Endometrial microvascular endothelial cells (primary cell): ENCODE measurements around the gene CEP72. TPM values are rescaled to one million over a fixed set of nuclear protein-coding genes. Genes with fewer than 3 reads are reported as not detected.
"Not testable (repeated sequence)": the region's sequence is repeated elsewhere in the genome, so short reads cannot be mapped to it uniquely, and the experiment has no call there.

Experiments used
- in situ Hi-C: cut with HindIII; loops from 2 replicates; pipeline ENCODE4 v1.10.0; 2017; ENCODE audit warnings: low sequenced_read_pairs, low pct_unique_long_range_greater_than_20kb; ENCODE audit errors: inconsistent ontology term
- total RNA-seq: library from RNA; depleted of rRNA; stranded (reverse); fragments of >200 nt; gene quantifications from one replicate; pipeline ENCODE4 v1.2.3, GENCODE V29; 2015; ENCODE audit errors: inconsistent ontology term

Gene CEP72
- total RNA-seq, 1 donor from 2014 or later = 8.9 TPM

DNA sequence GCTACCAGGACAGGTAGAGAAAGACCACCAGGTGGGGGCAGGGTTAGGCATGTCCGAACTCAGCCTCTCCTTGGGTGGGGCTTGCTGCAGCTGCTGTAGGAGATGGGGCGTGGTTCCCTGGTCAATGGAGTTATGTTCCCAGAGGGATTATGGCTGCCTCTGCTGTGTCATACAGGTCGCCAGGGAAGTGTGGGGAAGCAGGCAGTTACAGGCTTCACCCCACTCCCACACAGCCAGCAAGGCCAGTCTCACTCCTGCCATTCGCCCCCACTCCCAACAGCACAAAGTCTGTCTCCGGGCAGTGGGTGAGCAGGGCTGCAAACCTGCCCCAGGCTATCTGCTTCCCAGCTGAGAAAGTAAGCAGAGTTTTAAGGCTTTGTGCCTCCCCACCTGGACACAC, 20.0 kb upstream of the CEP72 start:
- in situ Hi-C loops = no loop called here

DNA sequence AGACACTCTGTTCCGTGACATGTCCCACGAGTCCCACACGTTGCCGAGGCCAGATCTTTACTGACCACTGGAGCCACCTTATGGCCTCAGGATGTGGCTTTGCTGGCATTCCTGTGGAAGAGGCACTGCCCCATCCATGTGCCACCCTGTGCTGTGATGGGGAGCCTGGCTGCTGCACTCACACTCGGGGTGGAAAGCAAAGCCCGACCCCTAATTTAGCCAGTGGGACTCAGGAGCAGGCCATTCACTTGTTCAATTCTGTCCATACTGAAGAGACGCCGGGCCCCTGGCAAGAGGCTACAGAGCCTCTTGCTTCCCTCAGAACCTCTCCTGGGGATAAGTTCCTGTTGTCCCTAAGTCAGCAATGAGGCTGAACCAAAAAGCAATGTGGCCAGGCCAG, 18.6 kb upstream of the CEP72 start:
- in situ Hi-C loops = no loop called here

DNA sequence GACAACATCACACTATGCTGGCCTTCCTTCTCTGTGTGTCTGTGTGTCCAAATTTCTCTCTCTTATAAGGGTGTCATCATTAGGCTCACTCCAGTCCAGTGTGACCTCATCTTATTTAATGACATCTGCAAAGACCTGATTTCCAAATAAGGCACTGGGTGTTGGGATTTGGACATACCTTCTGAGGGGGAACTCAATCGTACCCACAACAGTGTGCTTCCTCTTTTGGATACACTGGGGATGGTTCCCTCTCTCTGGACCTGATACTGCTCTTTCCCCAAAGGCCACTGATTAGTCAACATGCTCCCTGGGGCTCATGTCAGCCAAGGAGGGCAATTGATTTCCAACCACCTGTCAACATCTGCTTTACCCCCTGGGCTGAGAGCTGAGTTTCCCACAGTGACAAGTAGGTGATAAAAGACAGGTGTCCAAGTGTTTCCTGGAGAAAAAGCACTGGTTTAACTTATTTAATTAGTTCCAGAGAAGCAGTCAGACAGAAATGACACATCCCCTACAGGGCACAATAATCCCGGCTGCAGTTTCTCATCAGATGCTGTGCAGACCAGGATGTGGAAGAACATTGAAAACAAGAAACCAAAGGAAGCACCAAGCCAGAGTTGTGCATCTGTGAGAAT, 17.8 kb upstream of the CEP72 start:
- in situ Hi-C loops = no loop called here

DNA sequence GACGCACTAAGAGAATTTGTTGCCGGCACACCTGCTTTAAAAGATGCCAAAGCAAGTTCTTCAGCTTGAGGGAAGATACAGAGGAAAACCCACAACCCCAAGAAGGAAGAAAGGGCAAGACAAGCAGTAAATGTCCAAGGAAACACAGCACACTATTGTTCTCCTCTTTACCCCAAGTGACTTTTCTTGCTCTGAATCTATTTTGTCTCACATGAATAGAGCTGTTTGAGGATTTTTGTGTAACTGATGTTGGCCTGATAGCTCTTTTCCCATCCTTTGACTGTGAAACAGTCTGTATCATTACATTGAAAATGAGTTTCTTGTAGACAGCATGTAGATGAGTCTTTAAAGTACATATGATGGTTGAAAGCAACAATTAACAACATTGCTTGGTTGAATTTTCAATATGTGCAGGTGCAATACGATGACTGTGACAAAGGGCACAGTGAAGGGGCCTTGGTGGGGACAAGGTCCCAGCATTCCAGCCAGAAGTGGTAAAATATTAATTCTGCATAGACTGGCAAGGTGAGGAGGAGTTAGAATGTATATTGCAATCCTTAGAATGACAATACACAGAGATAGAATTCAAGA, 16.8 kb upstream of the CEP72 start:
- in situ Hi-C loops = no loop called here

DNA sequence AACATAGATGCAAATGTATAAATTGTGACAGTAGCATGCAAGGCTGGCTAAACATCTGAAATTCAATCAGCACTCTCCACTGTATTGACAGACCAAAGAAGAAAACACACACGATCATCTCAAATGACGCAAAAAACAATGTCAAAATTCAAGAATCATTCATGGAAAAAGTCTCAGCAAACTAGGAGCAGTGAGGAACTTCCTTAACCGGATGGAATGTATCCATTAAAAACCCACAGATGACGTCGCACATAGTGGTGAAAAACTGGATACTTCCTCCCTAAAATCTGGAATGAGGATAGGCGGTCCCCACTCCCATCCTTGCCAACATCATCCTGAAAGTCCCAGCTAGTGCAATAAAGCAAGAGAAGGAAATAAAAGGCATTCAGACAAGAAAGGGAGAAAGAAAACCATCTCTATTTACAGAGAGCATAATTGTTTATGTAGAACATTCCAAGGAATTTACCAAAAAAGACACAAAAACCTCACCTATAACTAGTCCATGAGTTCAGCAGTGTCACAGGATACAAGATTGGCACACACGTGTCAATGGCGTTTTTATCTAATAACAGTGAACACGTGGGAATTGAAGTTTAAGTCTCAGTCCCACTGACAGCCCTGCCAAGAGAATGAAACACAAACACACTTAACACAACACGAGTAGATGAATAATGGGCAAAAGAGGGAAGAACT, 14.1 kb upstream of the CEP72 start:
- in situ Hi-C loops = no loop called here

DNA sequence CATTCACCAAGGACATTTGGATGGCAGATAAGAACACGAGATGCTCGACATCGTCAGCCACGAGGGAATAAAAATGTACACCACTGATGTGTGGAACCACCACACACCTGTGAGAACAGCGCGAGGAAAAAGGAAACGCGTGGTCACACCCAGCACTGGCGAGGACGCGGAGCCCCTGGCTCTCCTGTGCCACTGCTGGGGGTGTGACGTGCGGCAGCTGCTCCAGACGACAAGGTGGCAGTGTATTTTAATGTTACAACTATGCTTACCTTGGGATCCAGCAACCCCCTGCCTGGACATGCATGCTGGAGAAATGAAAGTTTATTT, 13.6 kb upstream of the CEP72 start:
- in situ Hi-C loops = no loop called here

DNA sequence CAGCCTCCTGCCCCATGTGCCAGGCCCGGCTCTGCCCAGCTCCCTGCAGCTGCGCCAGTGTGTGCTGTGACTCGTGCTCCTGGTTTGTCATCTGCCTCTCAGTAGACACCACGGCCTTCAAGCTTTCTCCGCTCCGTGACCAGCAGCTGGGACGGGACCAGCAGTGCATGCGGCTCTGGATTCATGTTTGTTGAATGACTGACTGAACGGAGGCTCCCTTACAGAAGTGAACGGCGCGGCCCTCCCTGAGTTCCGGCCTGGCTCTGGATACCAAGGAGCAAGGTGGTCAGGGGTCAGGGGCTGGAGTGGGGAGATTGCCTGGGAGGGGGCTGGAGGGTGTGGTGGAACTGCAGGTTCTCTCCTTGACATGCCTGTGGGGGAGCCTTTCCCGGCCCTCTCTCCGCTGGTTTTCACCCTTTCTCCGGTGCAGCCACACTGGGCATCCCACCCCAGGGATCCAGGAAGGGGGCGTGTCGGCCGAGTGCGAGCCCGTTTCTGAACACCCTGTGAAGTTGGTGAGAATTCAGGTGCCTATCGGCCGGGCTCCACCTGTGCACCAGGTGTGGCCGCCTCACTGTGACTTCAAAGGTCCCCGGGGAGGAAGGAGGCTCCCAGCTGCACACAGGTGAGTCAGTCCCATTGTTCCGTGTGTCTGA, 11.1 kb upstream of the CEP72 start:
- in situ Hi-C loops = no loop called here

DNA sequence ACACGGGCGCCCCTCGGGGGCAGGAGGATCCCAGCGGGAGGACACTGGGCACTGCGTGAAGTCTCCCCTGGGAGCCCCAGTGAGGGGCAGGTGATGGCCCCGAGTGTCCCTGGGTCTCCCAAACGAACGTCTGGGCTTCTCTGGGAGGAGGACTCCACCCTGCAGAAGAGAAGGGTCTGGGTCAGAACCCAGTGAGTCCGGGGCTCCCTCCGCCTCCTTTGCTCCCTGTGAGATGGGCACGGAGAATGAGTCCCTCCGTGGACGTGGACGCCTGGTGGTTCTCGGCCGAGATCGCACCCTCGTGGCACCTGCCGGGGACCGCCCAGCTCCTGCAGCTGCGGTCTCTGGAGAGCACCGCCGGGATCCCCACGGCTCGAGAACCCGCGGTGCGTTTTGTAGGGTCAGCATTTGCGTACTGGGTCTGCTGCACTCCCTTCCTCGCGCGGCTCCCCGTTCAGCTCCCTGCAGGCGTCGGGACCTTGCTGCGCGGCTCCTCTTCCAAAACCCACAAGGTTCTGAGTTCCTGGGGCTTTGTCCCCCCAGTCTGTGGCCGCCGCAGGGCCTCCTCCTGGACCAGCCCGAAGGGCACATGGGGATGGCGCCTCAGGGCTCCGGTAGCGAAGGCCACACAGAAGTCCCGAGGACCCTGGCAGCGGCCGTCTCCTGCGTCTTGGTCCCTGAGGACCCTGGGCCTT, 10.2 kb upstream of the CEP72 start:
- in situ Hi-C loops = no loop called here

DNA sequence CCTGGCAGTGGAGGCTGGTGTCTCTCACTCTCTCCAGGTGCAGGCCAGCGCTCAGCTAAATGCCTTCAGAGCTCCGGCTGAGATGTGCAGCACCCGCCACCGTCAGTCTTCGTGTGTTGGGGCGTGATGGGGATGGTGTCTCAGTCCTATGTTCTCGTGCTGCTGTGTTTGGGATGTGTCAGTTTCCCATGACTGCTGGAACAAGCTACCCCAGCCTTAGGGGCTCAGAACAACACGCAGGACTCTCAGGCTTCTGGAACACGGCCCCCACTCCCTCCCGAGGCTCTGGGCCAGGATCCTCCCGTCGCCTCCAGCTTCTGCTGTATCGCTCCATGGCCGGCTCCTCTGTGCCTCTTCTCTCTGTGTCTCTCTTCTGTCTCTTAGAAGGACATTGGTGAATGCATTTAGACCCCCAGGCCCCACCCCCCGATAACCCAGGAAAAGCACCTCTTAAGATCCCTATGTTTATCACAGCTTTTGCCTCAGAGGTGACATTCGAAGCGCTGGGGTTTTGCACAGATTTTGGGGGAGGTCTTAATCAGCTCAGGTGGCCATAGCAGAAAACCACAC, 9.6 kb upstream of the CEP72 start:
- in situ Hi-C loops = no loop called here

DNA sequence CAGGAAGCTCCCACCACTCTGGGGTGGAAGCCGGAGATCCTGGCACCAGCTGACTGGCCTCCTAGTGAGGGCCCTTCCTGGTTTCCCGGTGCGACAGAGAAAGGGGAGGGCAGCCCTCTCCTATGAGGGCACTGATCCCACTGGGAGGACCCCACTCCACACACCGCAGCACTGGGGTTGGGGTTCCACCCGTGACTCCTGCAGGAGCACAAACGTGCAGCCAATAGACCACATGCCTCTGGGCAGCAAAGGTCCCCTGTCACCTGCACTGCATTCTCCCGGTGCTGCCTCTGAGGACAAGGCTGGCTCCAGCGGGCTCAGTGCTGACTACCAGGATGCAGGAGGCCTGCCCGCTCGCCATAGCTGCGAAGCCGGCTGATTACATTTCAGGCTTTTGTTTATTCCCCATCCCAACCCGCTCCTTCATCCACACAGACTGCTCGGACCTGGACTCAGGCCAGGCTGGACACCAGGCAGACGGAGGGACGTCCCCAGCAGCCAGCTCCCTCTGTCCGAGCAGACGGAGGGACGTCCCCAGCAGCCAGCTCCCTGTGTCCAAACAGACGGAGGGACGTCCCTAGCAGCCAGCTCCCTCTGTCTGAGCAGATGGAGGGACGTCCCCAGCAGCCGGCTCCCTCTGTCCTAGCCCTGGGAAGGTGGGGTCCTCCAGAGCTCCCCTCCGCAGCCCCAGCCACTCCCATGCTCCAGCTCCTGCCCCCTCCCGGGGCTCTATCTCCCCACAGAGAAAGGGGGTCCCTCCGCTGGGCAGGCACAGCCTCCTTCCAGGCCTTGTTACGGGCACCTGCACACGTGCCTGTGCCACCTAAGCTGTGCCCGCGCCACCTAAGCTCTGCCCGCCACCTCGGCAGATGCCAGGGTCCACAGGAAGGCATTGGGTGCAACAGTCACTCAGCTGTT, 8.8 kb upstream of the CEP72 start:
- in situ Hi-C loops = no loop called here

DNA sequence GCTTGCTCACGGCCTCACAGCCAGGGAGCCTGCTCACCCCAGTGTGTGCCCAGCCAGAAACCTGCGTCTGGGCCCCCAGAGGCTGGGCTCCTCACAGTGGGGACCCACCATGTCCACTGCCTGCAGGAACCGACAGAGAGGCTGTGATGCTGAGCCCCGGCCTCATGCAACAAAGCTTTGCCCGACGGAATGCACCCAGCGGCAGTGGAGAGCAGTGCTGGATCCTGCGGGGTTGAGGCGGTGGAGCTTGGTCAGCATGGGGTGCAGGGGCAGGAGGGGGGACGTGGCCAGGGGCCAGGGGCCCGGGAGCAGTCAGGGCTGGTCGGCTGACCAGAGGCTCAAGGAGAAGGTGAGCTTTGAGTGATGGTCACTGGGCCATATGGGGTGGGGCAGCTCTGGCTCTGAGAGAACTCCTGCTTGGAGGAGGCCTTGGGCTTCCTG, 7.7 kb upstream of the CEP72 start:
- in situ Hi-C loops = no loop called here

DNA sequence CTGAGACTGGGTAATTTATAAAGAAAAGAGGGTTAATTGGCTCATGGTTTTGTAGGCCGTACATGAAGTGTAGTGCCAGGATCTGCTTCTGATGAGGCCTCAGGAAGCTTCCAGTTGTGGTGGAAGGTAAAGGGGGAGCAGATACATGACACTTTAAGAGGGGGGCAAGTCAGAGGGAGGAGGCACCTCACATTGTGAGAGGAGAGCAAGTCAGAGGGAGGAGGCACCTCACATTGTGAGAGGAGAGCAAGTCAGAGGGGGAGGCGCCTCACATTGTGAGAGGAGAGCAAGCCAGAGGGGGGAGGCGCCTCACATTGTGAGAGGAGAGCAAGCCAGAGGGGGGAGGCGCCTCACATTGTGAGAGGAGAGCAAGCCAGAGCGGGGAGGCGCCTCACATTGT, 7.0 kb upstream of the CEP72 start:
- in situ Hi-C loops = not testable (repeated sequence)

DNA sequence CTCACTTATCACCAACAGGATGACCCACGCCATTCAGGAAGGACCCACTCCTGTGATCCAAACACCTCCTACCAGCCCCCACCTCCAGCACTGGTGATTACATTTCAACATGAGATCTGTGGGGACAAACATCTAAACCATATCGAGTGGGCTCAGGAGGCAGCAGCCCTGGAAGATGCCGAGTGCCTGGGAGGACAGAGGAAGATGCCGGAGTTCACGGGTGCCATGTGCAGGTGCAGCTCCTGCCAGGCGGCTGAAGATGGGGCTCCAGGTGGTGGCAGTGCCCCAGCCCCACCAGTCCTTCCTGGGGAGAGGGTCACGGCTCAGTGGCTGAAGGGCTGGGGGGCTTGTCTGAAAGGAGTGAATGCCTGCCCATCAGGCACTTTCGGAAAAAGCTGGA, 6.1 kb upstream of the CEP72 start:
- in situ Hi-C loops = no loop called here

DNA sequence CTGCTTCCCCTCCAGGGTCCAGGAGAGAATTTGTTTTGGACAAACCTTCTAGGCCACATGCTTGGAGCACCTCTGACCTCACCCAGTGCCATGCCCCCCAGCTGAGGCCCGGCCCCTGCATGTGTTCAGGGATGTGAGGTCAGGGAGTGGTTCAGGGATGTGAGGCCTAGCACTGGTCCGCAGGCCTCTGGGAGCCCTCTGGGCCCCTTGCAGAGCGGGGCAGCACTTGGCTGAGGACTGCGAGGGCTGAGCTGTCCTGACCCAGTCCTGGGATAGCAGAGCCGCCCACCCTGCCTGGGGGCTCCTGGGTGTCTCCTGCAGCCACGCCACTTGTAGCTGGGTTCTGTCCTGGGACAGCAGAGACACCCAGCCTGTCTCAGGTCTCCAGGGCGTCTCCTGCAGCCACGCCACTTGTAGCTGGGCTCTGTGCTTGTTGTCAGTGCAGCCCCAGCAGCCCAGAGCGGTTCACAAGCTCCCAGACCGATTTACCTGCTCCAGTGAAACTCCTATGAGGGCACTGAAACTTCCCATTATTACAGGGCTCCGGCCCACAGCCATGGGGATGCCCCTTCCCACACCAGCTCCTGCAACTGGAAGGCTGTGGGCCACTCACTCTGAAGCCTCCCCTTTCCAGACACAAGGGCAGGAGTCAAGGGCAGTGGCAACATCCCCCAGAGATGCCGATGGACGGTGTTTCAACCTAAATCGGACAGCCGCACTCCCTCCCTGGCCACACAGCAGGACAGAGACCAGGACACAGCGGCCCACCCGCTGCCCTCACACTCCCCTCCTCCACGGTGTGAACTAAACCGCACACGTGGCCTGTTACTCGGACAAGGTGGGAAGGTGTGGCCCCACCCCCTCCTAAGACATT, 5.4 kb upstream of the CEP72 start:
- in situ Hi-C loops = no loop called here

DNA sequence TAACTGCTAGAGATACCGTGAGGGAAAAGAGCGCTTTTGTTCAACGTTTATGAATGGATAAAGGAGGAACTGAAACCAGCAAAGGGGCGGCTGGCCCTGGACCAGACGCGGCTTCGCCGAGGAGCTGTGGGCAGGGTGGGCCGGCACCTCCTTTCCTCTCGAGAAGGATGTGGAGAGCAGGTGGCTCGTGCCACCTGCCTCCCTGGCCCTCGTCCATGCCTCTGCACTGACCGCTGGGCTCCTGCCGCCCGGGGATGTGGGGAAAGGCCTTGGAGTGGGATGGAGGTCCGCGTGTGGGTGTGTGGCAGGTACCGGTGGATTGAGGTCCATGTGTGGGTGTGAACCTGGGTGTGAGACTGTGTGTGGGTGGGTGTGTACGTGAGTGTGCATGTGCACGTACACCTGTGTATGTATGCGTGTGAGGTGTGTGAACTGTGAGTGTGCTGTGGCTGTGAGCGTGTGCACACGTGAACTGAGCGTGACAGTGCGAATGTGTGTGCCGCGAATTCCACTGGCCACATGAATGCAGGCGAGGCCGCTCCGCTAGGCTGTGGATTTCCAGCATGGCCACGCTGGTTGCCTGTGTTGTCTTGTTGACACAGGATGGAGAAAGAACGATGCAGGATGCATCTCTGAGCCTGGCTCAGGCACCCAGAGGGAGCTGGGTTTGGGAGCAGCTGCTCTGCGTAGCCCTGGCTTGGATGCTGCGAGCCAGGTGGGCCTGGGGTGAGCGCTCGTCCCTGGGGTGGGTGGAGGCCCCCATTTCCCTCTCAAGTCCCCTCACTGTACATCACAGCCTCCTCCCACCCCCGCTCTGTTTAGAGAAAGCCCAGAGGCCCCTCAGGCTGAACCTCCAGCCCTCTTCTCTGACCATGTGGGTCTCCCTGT, 4.4 kb upstream of the CEP72 start:
- in situ Hi-C loops = no loop called here
